Kidney (tissue), 14 donors: ENCODE data around the gene TMEM126A. TPM values are rescaled to one million over a fixed set of nuclear protein-coding genes. Genes with fewer than 3 reads are reported as not detected.
"Not testable (repeated sequence)": the region's sequence is repeated elsewhere in the genome, so short reads cannot be mapped to it uniquely, and the experiment has no call there.

Source experiments
- DNase-seq, 5 donors: peaks; one replicate each; pipeline ENCODE4 v3.0.0-alpha.2; 2013 to 2020
- FAIRE-seq: peaks from 2 replicates; lab custom pipeline; 2012; peaks lifted over from hg19 to GRCh38; lab: Jason Lieb, UNC
- H3K27ac ChIP-seq, 2 donors: one replicate each; pipeline ENCODE4 v1.7.0; 2013; ENCODE audit warnings: low read depth in 2 of 2, low read length in 2 of 2, inconsistent platforms in 1 of 2
- H3K27me3 ChIP-seq: one replicate; pipeline ENCODE4 v1.7.1; 2013; ENCODE audit warnings: low read length, inconsistent platforms; ENCODE audit not compliant: control insufficient read depth, insufficient read depth
- H3K36me3 ChIP-seq, 3 donors: one replicate each; pipeline versions ENCODE4 v1.7.0 to v1.7.1; 2013; ENCODE audit warnings: low read length in 3 of 3, control low read depth in 1 of 3, inconsistent platforms in 1 of 3; ENCODE audit not compliant: insufficient read depth in 3 of 3, control insufficient read depth in 2 of 3
- H3K4me1 ChIP-seq, 3 donors: one replicate each; pipeline versions ENCODE4 v1.7.0 to v1.7.1; 2013; ENCODE audit warnings: low read length in 3 of 3, inconsistent platforms in 1 of 3, low read depth in 1 of 3; ENCODE audit not compliant: control insufficient read depth in 2 of 3, insufficient read depth in 2 of 3
- H3K4me3 ChIP-seq, 3 donors: one replicate each; pipeline versions ENCODE4 v1.7.0 to v1.8.1; 2013; ENCODE audit warnings: low read length in 3 of 3, control low read depth in 1 of 3, inconsistent platforms in 1 of 3
- H3K9ac ChIP-seq, 3 donors: one replicate each; pipeline versions ENCODE4 v1.7.0 to v1.7.1; 2013; ENCODE audit warnings: low read length in 3 of 3, control low read depth in 1 of 3, inconsistent platforms in 1 of 3
- H3K9me3 ChIP-seq, 3 donors: one replicate each; pipeline versions ENCODE4 v1.7.0 to v1.7.1; 2013; ENCODE audit warnings: low read length in 3 of 3, control low read depth in 1 of 3, inconsistent platforms in 1 of 3; ENCODE audit not compliant: control insufficient read depth in 2 of 3, insufficient read depth in 1 of 3
- intact Hi-C: fragments of 100-400 bp; cut with DNase I; formaldehyde crosslinking; loops from one replicate; pipeline ENCODE4 v1.11.1; 2022
- polyA plus RNA-seq: library from polyadenylated mRNA; stranded (reverse); fragments of 350-450 nt; fragmentation: Illumina TruSeq; extraction: RNeasy Lipid Tissue Mini Kit (QIAGEN cat#74804); gene quantifications from one replicate; pipeline ENCODE4 v1.2.3, GENCODE V29; 2014; ENCODE audit warnings: low read depth, low replicate concordance; ENCODE audit not compliant: insufficient read depth
- total RNA-seq: library from RNA; stranded (reverse); fragmentation: NEBNext Ultra II Directional; extraction: Animal tissue kit (Norgen Biotek cat#: 25700); gene quantifications from one replicate; pipeline ENCODE4 v1.2.1, GENCODE V29; 2021
- TF ChIP-seq, protein P1 (sequence below): IDR thresholded peaks from 3 replicates; pipeline ENCODE4 v1.5.1; 2012; ENCODE audit warnings: mild to moderate bottlenecking, moderate library complexity, borderline replicate concordance; ENCODE audit not compliant: insufficient read depth; ENCODE audit errors: extremely low read depth
- donor health status: control.
- donor health status: control.
- donor health status: control.
- donor health status: control.
- donor health status: control.
- donor health status: DM: yes; HTN: yes; CAD: no.
- donor health status: Normal renal cell carcinoma (clear cell type).

TMEM126A gene
- total and polyA plus RNA-seq, 2 donors from 2014 or later: 20.3 to 63.8 TPM

- H3K27ac ChIP-seq: no peak overlapping the region
- DNase-seq: no peak
- no peak for FAIRE-seq
- intact Hi-C loops: no loop called here
- H3K36me3 ChIP-seq: peaks cover 3 to 14% (median 10%) of the 10 kb centered on the region in 3 donors
- no peak overlapping the region for H3K9ac ChIP-seq
- no peaks in the 10 kb centered on the region for H3K9me3 ChIP-seq
- peaks cover 0 to 9% (median 3%) of the 10 kb centered on the region in 3 donors for H3K4me1 ChIP-seq
- no peaks in the 10 kb centered on the region for H3K27me3 ChIP-seq
- no peak overlapping the region for H3K4me3 ChIP-seq
- TF ChIP-seq, protein P1, sequence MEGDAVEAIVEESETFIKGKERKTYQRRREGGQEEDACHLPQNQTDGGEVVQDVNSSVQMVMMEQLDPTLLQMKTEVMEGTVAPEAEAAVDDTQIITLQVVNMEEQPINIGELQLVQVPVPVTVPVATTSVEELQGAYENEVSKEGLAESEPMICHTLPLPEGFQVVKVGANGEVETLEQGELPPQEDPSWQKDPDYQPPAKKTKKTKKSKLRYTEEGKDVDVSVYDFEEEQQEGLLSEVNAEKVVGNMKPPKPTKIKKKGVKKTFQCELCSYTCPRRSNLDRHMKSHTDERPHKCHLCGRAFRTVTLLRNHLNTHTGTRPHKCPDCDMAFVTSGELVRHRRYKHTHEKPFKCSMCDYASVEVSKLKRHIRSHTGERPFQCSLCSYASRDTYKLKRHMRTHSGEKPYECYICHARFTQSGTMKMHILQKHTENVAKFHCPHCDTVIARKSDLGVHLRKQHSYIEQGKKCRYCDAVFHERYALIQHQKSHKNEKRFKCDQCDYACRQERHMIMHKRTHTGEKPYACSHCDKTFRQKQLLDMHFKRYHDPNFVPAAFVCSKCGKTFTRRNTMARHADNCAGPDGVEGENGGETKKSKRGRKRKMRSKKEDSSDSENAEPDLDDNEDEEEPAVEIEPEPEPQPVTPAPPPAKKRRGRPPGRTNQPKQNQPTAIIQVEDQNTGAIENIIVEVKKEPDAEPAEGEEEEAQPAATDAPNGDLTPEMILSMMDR: no peak
Observed at GRCh38 chr11:85652786-85653447, 5.2 kb downstream of the TMEM126A start.

DNA sequence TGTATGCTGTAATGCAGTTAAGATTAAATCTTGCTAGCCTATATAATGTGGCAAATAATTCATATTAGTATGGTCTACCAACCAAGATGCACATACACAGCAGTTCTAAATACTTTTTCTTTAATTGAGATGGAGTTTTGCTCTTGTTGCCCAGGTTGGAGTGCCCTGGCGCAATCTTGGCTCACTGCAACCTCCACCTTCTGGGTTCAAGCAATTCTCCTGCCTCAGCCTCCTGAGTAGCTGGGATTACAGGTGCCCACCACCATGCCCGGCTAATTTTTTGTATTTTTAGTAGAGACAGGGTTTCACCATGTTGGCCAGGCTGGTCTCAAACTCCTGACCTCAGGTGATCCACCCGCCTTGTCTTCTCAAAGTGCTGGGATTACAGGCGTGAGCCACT, 6.6 kb downstream of the TMEM126A start:
- DNase-seq, H3K27me3 ChIP-seq, FAIRE-seq, H3K27ac ChIP-seq, intact Hi-C loops, H3K9me3 ChIP-seq, H3K4me3 ChIP-seq, H3K4me1 ChIP-seq, H3K9ac ChIP-seq: not testable (repeated sequence)
- H3K36me3 ChIP-seq: peaks cover 3 to 14% (median 13%) of the 10 kb centered on the region in 3 donors

GRCh38 chr11:85656777-85657176, 9.0 kb downstream of the TMEM126A start:
- no peak overlapping the region for H3K27ac ChIP-seq
- H3K9me3 ChIP-seq: no peaks in the 10 kb centered on the region
- H3K4me3 ChIP-seq: no peak overlapping the region
- DNase-seq: no peak
- no peak for FAIRE-seq
- no peak overlapping the region for H3K9ac ChIP-seq
- H3K27me3 ChIP-seq: no peaks in the 10 kb centered on the region
- H3K36me3 ChIP-seq: peaks cover 2 to 23% (median 20%) of the 10 kb centered on the region in 3 donors
- TF ChIP-seq, protein P1: no peak
- peaks cover 0 to 8% (median 0%) of the 10 kb centered on the region in 3 donors for H3K4me1 ChIP-seq
- intact Hi-C loops: no loop called here

- Histone ChIP-seq H3K9ac (no peak overlapping the region), H3K4me1 (peaks cover 0 to 8% (median 2%) of the 10 kb centered on the region in 3 donors), H3K4me3 (no peak overlapping the region), H3K36me3 (peaks cover 2 to 23% (median 20%) of the 10 kb centered on the region in 3 donors), H3K27me3 (no peaks in the 10 kb centered on the region), H3K9me3 (no peaks in the 10 kb centered on the region), H3K27ac (no peak overlapping the region)
- FAIRE-seq: no peak
- DNase-seq: no peak
- intact Hi-C loops: no loop called here
- TF ChIP-seq, protein P1: no peak
Observed at GRCh38 chr11:85658180-85658579, 10.4 kb downstream of the TMEM126A start.
